Middle frontal gyrus (tissue), 1 donor: Measurements from ENCODE around the gene SPATA46.
"Not testable (repeated sequence)": the region's sequence is repeated elsewhere in the genome, so short reads cannot be mapped to it uniquely, and the experiment has no call there.

ENCODE experiments used
- DNase-seq: peaks from one replicate; pipeline ENCODE4 v3.0.0-alpha.2; 2015; ENCODE audit warnings: low spot score; ENCODE audit errors: extremely low spot score

The SPATA46 gene, protein sequence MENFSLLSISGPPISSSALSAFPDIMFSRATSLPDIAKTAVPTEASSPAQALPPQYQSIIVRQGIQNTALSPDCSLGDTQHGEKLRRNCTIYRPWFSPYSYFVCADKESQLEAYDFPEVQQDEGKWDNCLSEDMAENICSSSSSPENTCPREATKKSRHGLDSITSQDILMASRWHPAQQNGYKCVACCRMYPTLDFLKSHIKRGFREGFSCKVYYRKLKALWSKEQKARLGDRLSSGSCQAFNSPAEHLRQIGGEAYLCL

GRCh38 chr1:162376691-162377090 lies at the start of gene SPATA46:
Gene SPATA46 (minus strand): TSS chr1:162376854. CDS start chr1:162376790, 64 bp downstream.
- DNase-seq, result no peak

DNA sequence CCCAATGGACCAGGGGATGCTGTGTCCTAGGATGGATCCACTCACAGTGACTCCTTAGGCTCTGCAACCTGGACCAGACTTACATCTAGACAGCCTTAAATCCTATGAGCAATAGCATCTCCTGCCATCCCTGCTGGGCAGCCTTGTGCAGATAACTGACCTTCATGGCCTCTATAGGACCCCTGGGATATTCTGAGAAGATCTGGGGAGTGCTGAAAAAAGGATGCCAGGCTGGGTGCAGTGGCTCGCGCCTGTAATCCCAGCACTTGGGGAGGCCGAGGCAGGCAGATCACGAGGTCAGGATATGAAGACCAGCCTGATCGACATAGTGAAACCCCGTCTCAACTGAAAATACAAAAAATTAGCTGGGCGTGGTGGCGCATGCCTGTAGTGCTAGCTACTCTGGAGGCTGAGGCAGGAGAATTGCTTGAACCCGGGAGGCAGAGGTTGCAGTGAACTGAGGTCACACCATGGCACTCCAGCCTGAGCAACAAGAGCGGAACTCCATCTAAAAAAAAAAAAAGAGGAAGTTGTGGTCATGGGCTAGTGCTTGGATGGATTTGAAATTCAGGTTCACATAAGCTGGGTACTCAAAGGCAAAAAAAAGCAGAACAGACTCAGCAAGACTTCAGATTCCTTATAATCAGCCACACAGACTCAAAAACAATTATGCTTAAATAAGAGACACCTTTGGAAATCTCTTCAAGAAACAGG lies 46.2 kb upstream of the SPATA46 start:
- no peak for DNase-seq

- DNase-seq, result no peak
These were observed 44.9 kb upstream of the SPATA46 start for GRCh38 chr1:162421258-162422164.

DNA sequence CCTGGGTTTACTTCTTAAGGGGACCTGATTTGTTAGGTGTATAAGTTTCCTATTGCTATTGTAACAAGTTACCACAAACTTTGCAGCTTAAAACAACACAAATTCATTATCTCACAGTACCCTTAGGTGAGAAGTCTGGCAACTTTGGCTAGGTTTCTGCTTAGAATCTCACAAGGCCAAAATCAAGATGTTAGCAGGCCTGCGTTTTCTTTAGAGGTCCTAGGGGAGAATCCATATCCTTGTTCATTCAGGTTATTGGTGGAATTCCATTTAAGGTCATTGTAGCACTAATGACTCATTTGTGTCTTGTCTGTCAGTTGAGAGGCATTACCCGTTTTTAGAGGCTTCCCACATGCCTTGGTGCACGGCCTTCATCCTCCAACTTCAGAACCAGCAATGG lies 43.5 kb upstream of the SPATA46 start:
- no peak for DNase-seq

- not testable (repeated sequence) for DNase-seq
These were observed 42.8 kb upstream of the SPATA46 start for GRCh38 chr1:162419450-162419931.

GRCh38 chr1:162418584-162418983 lies 41.9 kb upstream of the SPATA46 start:
- DNase-seq, result not testable (repeated sequence)

- no peak for DNase-seq
These were observed 41.0 kb upstream of the SPATA46 start for GRCh38 chr1:162417650-162418049.

DNA sequence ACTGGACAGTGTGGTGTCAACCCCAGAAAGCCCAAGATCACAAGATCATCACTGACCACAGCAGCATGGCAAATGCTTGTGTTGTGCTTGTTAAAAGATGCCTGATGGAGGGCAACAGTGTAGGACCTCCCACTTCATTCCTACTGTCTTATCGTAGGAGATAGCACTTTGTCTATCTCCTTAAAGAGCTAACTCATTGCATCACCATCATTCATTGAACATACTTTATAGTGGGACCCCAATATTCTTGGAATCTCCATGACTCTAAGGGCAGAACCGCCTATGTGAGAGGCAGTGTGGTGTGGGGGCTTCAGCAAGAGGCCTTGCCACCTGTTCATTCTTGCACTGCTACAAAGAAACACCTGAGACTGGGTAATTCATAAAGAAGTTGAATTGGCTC lies 40.3 kb upstream of the SPATA46 start:
- no peak for DNase-seq

DNA sequence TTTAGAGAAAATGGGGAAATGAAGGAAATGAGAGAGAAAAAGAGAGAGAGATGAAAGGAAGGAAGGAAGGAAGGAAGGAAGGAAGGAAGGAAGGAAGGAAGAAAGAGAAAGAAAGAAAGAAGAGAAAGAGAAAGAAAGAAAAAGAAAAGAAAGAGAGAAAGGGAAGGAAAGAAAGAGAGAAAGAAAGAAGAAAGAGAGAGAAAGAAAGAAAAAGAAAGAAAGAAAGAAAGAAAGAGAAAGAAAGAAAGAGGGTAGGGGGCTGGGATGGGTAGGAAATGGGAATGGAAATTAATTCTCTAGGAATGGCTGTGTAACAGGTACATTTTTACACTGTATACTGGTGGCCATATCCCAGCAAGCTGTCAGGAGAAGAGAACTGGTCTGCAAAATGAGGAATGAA lies 39.6 kb upstream of the SPATA46 start:
- no peak for DNase-seq

- no peak for DNase-seq
These were observed 35.3 kb upstream of the SPATA46 start, which contains the start of gene SH2D1B for GRCh38 chr1:162412002-162412401. Gene SH2D1B (minus strand): TSS chr1:162412136. CDS start chr1:162412016, 120 bp downstream.

DNA sequence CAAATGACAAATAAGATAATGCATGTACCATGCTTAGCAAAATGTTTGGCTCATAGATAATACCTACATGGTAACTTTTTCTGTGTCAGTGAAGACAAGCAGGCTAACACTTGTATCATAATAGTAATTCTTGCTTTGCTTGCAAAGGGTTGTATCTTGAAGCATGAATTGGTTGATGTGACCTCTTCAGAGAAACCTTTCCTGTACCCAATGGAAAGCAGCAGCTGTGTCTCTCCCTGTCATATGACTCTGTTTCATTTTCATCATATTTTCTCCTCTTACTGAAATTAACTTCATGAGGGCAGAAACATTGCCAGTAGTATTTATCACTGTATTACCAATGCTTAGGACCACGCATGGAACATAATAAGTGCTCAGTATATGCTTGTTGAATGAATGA lies 30.9 kb upstream of the SPATA46 start:
- no peak for DNase-seq

DNA sequence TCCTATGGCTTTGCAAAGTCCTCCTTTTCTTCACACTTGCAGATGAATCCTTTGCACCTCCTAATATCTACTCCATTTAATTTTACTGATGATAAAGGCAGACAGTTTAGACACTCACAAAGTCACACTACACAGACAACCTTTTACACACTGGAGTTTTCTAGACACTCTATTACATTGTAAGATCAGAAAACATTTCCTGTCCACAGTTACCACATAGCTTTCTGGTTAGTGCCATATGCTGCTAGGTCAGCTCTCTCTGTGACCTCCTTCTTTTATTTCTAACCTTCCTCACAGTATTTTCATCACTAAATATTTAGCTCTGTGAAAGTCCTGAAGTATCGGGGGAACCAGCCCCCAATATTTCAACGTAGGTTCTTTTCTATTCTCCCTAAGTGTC lies 30.2 kb upstream of the SPATA46 start:
- DNase-seq, result no peak

DNA sequence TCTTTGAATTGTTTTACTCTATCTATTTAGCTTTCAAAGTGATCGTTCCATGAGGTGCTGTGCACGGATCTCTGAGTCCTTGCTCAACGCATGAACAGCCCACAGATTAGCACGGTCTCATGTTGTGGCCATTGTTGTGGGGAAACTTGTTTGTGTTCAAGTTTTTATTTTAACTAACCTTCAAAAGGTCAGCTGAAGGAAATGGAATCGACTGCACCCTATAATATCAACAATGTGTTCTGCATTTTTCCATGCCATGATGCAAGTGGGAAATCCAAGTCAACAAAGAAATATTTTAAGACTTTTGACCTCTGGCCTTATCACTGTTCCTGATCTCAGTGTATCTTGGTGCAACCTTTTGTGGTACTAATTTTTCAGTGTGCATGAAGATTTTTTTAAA lies 29.1 kb upstream of the SPATA46 start:
- no peak for DNase-seq

- DNase-seq, result no peak
These were observed 28.0 kb upstream of the SPATA46 start for GRCh38 chr1:162404550-162405160.

DNA sequence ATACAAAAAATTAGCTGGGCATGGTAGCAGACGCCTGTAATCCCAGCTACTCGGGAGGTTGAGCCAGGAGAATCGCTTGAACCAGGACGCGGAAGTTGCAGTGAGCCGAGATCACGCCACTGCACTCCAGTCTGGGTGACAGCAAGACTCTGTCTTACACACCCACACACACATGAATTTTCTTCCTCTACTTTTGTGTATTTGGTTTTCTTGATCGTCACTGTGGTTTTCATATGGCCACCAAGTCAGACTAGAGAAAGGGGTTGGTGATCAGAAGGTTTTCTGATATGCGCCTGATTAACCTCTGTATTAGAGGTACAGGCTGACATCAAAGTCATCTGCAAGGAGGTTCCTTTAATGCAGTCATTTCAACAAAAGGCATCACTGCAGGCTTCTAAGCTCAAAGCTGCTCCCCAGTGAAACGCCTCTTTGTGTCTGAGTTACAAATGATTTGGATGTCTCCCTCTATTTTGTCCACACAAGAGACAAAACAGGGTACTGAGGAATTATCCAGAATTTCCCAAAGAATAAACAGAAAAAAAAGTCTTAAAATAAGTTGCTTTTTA lies 24.2 kb upstream of the SPATA46 start:
- no peak for DNase-seq

GRCh38 chr1:162398999-162399580 lies 22.4 kb upstream of the SPATA46 start:
- no peak for DNase-seq

DNA sequence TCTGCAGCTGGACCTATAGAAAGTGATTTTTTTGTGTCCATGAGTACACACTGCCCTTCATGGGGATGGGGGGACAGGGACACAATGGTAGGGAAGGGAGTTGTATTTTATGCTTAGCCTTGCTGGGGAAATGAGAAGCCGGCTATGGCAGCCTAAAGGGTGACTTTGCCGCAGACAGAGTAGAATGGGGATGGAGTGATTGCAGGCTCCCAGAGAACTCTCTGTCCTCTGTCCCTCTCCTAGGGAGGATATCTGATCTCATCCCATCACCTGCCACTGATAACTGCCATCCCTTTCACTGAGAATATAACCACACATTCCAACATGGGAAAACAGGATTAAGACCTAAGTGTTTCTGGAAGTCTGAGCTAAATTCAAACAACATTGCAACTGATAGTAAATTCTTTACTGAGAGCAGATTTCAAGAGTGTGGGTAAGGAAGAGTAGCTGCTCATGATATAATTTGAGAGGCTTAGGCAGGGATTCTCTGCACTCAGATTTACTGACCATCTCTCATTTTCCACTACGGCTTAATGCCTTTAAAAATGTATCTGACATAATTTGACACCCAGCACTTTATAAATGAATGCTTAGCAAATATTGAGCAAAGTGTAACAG lies 21.4 kb upstream of the SPATA46 start:
- no peak for DNase-seq

- no peak for DNase-seq
These were observed 20.4 kb upstream of the SPATA46 start for GRCh38 chr1:162397039-162397448.

DNA sequence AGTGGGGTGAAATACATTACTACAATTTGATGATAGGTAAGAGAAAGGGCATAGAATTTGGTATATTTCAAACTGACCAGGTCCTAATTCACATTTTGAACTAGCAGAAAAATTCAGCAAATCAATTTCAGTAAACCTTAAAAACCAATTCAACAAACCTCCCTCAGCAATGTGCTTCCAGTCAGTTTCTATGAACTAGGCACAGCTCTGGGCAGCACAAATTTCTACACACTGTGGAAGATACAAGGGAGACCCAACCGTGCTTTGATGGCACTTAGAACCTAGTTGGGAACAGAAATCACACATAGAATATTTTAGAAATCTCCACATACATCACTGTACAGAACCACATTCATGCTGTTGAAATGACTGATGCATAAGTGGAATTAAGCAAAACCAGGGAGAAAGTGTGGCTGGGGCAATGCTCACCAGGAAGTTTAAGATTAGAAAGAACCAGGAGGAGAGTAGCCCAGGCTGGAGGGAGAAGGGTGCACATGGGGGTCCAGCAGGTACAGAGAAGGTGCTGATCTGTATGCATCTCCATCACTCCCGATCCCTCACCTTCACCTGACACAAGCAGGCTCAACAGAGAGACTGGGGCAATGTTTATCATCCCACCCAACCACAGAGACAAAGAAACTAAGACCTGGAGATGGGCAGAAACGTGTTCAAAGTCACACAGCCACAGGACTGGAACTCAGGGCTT lies 19.7 kb upstream of the SPATA46 start:
- no peak for DNase-seq
